Measurements from ENCODE around the gene ANKRD34A.

- TF ChIP-seq CTCF (IDR thresholded peaks at IDR 0.05 in 2 of 3, conservative IDR thresholded peaks at IDR 0.05 in 1 of 3; ENCODE audit: borderline replicate concordance in 1 of 3, insufficient read depth in 1 of 3, low read depth in 2 of 3, low read length in 2 of 3) (no peak), POLR2A (IDR thresholded peaks at IDR 0.05; ENCODE audit: borderline replicate concordance, extremely low read depth, insufficient read depth, insufficient read length) (no peak), EZH2 (IDR thresholded peaks at IDR 0.05) (no peak), TCF7L2 (IDR thresholded peaks at IDR 0.05; ENCODE audit: borderline replicate concordance, extremely low read depth, insufficient read depth, insufficient read length) (no peak), MAX (IDR thresholded peaks at IDR 0.05) (no peak)
These were observed 14.1 kb upstream of the ANKRD34A start for GRCh38 chr1:145978471-145978853.

Data from HCT116 (cell line).